Stimulated activated CD8-positive, alpha-beta memory T cell treated with anti-CD3 and anti-CD28 coated beads, Interleukin-15, amount 100 ng/mL, for 1 hour (primary cell): Measurements from ENCODE around the gene S100PBP.

Experiments used
- DNase-seq: peaks from one replicate; pipeline ENCODE4 v3.0.0-alpha.2; 2020; ENCODE audit warnings: low read depth

S100PBP gene

GRCh38 chr1:32870615-32871363 is 53.3 kb downstream of the S100PBP start, which contains the start of gene FNDC5:
Gene FNDC5, minus strand, starts transcription at chr1:32870912.
- DNase-seq, result no peak

- DNase-seq, result no peak
These were observed 54.1 kb downstream of the S100PBP start for GRCh38 chr1:32871364-32872191.

- DNase-seq, result no peak
These were observed 54.7 kb downstream of the S100PBP start for GRCh38 chr1:32872192-32872460.

- DNase-seq, result no peak
These were observed 56.0 kb downstream of the S100PBP start for GRCh38 chr1:32873484-32873883.

- DNase-seq, result no peak
These were observed 57.7 kb downstream of the S100PBP start for GRCh38 chr1:32874860-32875752.

GRCh38 chr1:32876341-32877210 is 59.1 kb downstream of the S100PBP start:
- no peak for DNase-seq

- no peak for DNase-seq
These were observed 60.0 kb downstream of the S100PBP start for GRCh38 chr1:32877211-32878110.

GRCh38 chr1:32878183-32878582 is 60.7 kb downstream of the S100PBP start:
- no peak for DNase-seq

GRCh38 chr1:32878637-32879041 is 61.2 kb downstream of the S100PBP start:
- no peak for DNase-seq

GRCh38 chr1:32881291-32881690 is 63.8 kb downstream of the S100PBP start:
- DNase-seq, result no peak

GRCh38 chr1:32881871-32882850 is 64.7 kb downstream of the S100PBP start:
- no peak for DNase-seq

GRCh38 chr1:32883338-32884031 is 66.0 kb downstream of the S100PBP start:
- no peak for DNase-seq

- DNase-seq, result no peak
These were observed 66.5 kb downstream of the S100PBP start for GRCh38 chr1:32884032-32884372.

GRCh38 chr1:32884726-32885125 is 67.3 kb downstream of the S100PBP start:
- DNase-seq, result no peak

- DNase-seq, result no peak
These were observed 68.2 kb downstream of the S100PBP start for GRCh38 chr1:32885676-32886003.

- no peak for DNase-seq
These were observed 68.8 kb downstream of the S100PBP start, which contains the start of gene HPCA for GRCh38 chr1:32886004-32886827. Gene HPCA, plus strand, starts transcription at chr1:32886491. Its CDS starts 2,408 bp downstream, at chr1:32888899.

GRCh38 chr1:32886828-32887414 is 69.5 kb downstream of the S100PBP start:
- no peak for DNase-seq
